Endothelial cell of umbilical vein (primary cell): ENCODE measurements around the gene MORN3. TPM values are rescaled to one million over a fixed set of nuclear protein-coding genes. Genes with fewer than 3 reads are reported as not detected.

Experiments
- BruUV-seq: library from RNA; stranded (reverse); fragments of 400-500 nt; replicated peaks from 2 replicates; lab custom pipeline; 2021; lab: Mats Ljungman, UMichigan
- CTCF ChIA-PET: fragments of 300-600, 350-600 bp; sonication (Branson Sonifier 250); formaldehyde crosslinking; loops from one replicate; lab custom pipeline; 2021; ENCODE audit warnings: antibody characterized with exemption, inconsistent platforms; lab: Charles Lee
- POLR2A ChIA-PET: fragments of 300-600, 350-600 bp; sonication (Branson Sonifier 250); formaldehyde crosslinking; loops from one replicate; lab custom pipeline; 2021; ENCODE audit warnings: antibody characterized with exemption, inconsistent platforms; lab: Charles Lee
- DNase-seq: peaks from one replicate; pipeline ENCODE4 v3.0.0-alpha.2; 2011; ENCODE audit warnings: low read depth, low spot score
- FAIRE-seq: peaks from 2 replicates; lab custom pipeline; 2011; peaks lifted over from hg19 to GRCh38; lab: Jason Lieb, UNC
- H2AFZ ChIP-seq: 2 replicates; pipeline ENCODE4 v1.6.0; 2012; ENCODE audit warnings: low read depth, low read length, control low read depth, inconsistent platforms
- H3K27ac ChIP-seq: 2 replicates; pipeline ENCODE4 v1.5.1; 2011; ENCODE audit warnings: low read depth, mild to moderate bottlenecking, control low read depth, low read length, moderate library complexity; ENCODE audit not compliant: insufficient read depth
- H3K27me3 ChIP-seq, 2 experiments: 2 replicates each; pipeline versions ENCODE4 v1.6.0 to v1.6.1; 2011; ENCODE audit warnings: low read length in 2 of 2, mixed read lengths in 1 of 2; ENCODE audit not compliant: control insufficient read depth in 2 of 2, insufficient read depth in 2 of 2
- H3K36me3 ChIP-seq, 2 experiments: 2 replicates in 1 of 2; 3 replicates in 1 of 2; pipeline ENCODE4 v1.5.1; 2011; ENCODE audit warnings: low read length in 2 of 2, mild to moderate bottlenecking in 1 of 2, moderate library complexity in 1 of 2; ENCODE audit not compliant: control insufficient read depth in 2 of 2, insufficient read depth in 2 of 2; ENCODE audit errors: extremely low read depth in 1 of 2
- H3K4me1 ChIP-seq: 3 replicates; pipeline ENCODE4 v1.5.1; 2011; ENCODE audit warnings: mild to moderate bottlenecking, low read length; ENCODE audit not compliant: control insufficient read depth, insufficient read depth; ENCODE audit errors: extremely low read depth
- H3K4me2 ChIP-seq: 2 replicates; pipeline ENCODE4 v1.6.1; 2011; ENCODE audit warnings: low read length, control low read depth, mixed read lengths; ENCODE audit not compliant: insufficient read depth
- H3K4me3 ChIP-seq, 3 experiments: fragments of 200-600 bp in 1 of 3; sonication (generic), shearing (Covaris generic) in 1 of 3; replicated peaks in 1 of 3; 2 replicates each; pipeline ENCODE4 v1.5.1; 2011 to 2016; ENCODE audit warnings: control low read depth in 3 of 3, low read length in 3 of 3, mild to moderate bottlenecking in 2 of 3, inconsistent platforms in 1 of 3, low read depth in 1 of 3, moderate library complexity in 1 of 3; ENCODE audit not compliant: insufficient read depth in 1 of 3
- H3K79me2 ChIP-seq: 2 replicates; pipeline ENCODE4 v1.6.0; 2012; ENCODE audit warnings: low read length, inconsistent platforms; ENCODE audit not compliant: control insufficient read depth, insufficient read depth
- H3K9ac ChIP-seq: replicated peaks from 2 replicates; pipeline ENCODE3; 2011; ENCODE audit warnings: low read length, control low read depth; ENCODE audit not compliant: insufficient read depth; ENCODE audit errors: extremely low read depth
- H3K9me1 ChIP-seq: replicated peaks from 3 replicates; pipeline ENCODE4 v1.6.0; 2011; ENCODE audit warnings: mild to moderate bottlenecking, low read length; ENCODE audit not compliant: control insufficient read depth, insufficient read depth; ENCODE audit errors: extremely low read depth
- H3K9me3 ChIP-seq: replicated peaks from 2 replicates; pipeline ENCODE4 v1.5.1; 2012; ENCODE audit warnings: low read length, inconsistent platforms; ENCODE audit not compliant: control insufficient read depth, insufficient read depth
- H4K20me1 ChIP-seq: replicated peaks from 2 replicates; pipeline ENCODE3; 2011; ENCODE audit warnings: mild to moderate bottlenecking, low read length; ENCODE audit not compliant: control insufficient read depth, insufficient read depth; ENCODE audit errors: extremely low read depth
- EZH2 ChIP-seq: IDR thresholded peaks from 2 replicates; pipeline ENCODE4 v1.6.1; 2012; ENCODE audit warnings: borderline replicate concordance, low read depth, mild to moderate bottlenecking, moderate library complexity, low read length, inconsistent platforms; ENCODE audit not compliant: severe bottlenecking
- FOS ChIP-seq: IDR thresholded peaks from 2 replicates; pipeline ENCODE4 v1.6.1; 2011; ENCODE audit warnings: mild to moderate bottlenecking, low read length, moderate library complexity, borderline replicate concordance; ENCODE audit not compliant: insufficient read depth
- GATA2 ChIP-seq: IDR thresholded peaks from 2 replicates; pipeline ENCODE4 v1.7.0; 2011; ENCODE audit warnings: low read depth, mild to moderate bottlenecking, moderate library complexity, mixed read lengths, low read length; ENCODE audit not compliant: insufficient read length, insufficient read depth
- JUN ChIP-seq: IDR thresholded peaks from 2 replicates; pipeline ENCODE4 v1.6.1; 2011; ENCODE audit warnings: borderline replicate concordance, low read depth; ENCODE audit not compliant: insufficient read length, insufficient read depth
- MYC ChIP-seq: IDR thresholded peaks from one replicate; pipeline ENCODE4 v1.6.1; 2011; ENCODE audit warnings: mild to moderate bottlenecking, low read depth, low read length
- POLR2A ChIP-seq: IDR thresholded peaks from 2 replicates; pipeline ENCODE4 v1.6.1; 2012; ENCODE audit warnings: low read depth, mild to moderate bottlenecking, control low read depth, low read length
- POLR2AphosphoS5 ChIP-seq: IDR thresholded peaks from 2 replicates; pipeline ENCODE4 v1.6.1; 2012; ENCODE audit warnings: low read depth, mild to moderate bottlenecking, control low read depth, low read length, moderate library complexity; ENCODE audit not compliant: insufficient read depth
- dilution Hi-C: fragments of 300-500 bp; cut with MboI; formaldehyde crosslinking; loops from one replicate; pipeline ENCODE4 v1.15.0; 2019; ENCODE audit warnings: low sequenced_read_pairs; ENCODE audit not compliant: extremely low pct_ligation_motif_present
- intact Hi-C: fragments of 100-400 bp; cut with micrococcal nuclease; formaldehyde crosslinking; loops from one replicate; pipeline ENCODE4 v1.10.0; 2022
- polyA plus RNA-seq, 4 experiments: library from polyadenylated mRNA; depleted of rRNA in 3 of 4; stranded (reverse) in 3 of 4; unstranded in 1 of 4; fragments of >200 nt; gene quantifications; 2 replicates each; pipeline versions ENCODE4 v1.2.1 to v1.2.3, GENCODE V29; 2011 to 2012; ENCODE audit warnings: missing spikeins in 1 of 4
- total RNA-seq: library from RNA; stranded (reverse); gene quantifications from 2 replicates; pipeline ENCODE4 v1.2.3, GENCODE V29; 2021
- TF ChIP-seq, protein P1 (sequence below): IDR thresholded peaks from 2 replicates; pipeline ENCODE4 v1.6.1; 2011; ENCODE audit not compliant: insufficient read depth, insufficient read length
- TF ChIP-seq, protein P2 (sequence below), 2 donors: IDR thresholded peaks; 1 replicate in 1 of 2; 2 replicates in 1 of 2; pipeline ENCODE4 v1.5.1; 2011; ENCODE audit warnings: low read length in 2 of 2, mild to moderate bottlenecking in 2 of 2, moderate library complexity in 2 of 2, control low read depth in 1 of 2, inconsistent platforms in 1 of 2, low read depth in 1 of 2; ENCODE audit not compliant: insufficient read depth in 1 of 2; ENCODE audit errors: extremely low read depth in 1 of 2

Gene MORN3
- total and polyA plus RNA-seq, 2 donors (not counting 3 experiments of a cell fraction or from before 2014, with no cell fraction given): 0.66 to 0.73 TPM

DNA sequence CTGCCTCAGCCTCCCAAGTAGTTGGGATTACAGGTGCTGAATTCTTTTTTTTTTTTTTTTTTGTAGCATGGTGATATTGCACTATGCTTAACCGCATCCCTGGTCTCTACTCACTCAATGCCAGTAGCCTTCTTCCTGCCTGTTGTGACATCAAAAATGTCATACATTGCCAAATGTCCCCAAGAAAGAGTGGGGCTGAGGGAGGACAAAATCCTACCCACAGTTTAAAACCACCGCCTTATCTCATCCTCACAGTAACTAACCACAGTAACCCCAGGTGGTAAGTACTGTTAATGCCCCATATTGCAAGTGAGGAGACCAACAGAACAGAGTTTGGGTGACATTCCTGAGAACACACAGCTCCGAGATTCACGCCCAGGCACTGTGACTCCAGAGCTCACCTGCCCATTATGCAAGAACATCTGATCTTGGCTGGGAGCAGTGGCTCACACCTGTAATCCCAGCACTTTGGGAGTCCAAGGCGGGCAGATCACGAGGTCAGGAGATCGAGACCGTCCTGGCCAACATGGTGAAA is 19.6 kb downstream of the MORN3 start:
- Histone ChIP-seq H3K9ac (no peak overlapping the region), H3K27ac (no peak overlapping the region), H3K9me1 (no peaks in the 10 kb centered on the region), H3K4me1 (no peaks in the 10 kb centered on the region), H3K4me3 (no peak overlapping the region), H3K4me2 (no peak overlapping the region), H3K79me2 (no peaks in the 10 kb centered on the region), H4K20me1 (no peaks in the 10 kb centered on the region), H3K27me3 (no peaks in the 10 kb centered on the region), H2AFZ (no peak overlapping the region), H3K9me3 (no peaks in the 10 kb centered on the region), H3K36me3 (no peaks in the 10 kb centered on the region)
- POLR2A ChIA-PET: no interaction called here
- no TSS peak for BruUV-seq
- FAIRE-seq (no peak), DNase-seq (no peak)
- dilution Hi-C loops: no loop called here
- TF ChIP-seq POLR2A: no peak
- no peak for TF ChIP-seq MYC
- TF ChIP-seq GATA2: no peak
- no peak for TF ChIP-seq POLR2AphosphoS5
- TF ChIP-seq, protein P1, sequence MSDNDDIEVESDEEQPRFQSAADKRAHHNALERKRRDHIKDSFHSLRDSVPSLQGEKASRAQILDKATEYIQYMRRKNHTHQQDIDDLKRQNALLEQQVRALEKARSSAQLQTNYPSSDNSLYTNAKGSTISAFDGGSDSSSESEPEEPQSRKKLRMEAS: no peak
- no peak for TF ChIP-seq JUN
- TF ChIP-seq, protein P2, sequence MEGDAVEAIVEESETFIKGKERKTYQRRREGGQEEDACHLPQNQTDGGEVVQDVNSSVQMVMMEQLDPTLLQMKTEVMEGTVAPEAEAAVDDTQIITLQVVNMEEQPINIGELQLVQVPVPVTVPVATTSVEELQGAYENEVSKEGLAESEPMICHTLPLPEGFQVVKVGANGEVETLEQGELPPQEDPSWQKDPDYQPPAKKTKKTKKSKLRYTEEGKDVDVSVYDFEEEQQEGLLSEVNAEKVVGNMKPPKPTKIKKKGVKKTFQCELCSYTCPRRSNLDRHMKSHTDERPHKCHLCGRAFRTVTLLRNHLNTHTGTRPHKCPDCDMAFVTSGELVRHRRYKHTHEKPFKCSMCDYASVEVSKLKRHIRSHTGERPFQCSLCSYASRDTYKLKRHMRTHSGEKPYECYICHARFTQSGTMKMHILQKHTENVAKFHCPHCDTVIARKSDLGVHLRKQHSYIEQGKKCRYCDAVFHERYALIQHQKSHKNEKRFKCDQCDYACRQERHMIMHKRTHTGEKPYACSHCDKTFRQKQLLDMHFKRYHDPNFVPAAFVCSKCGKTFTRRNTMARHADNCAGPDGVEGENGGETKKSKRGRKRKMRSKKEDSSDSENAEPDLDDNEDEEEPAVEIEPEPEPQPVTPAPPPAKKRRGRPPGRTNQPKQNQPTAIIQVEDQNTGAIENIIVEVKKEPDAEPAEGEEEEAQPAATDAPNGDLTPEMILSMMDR (IDR thresholded peaks at IDR 0.05; ENCODE audit: extremely low read depth in 1 of 2, insufficient read depth in 1 of 2, low read depth in 1 of 2, low read length in 2 of 2): no peak
- no peak for TF ChIP-seq EZH2
- TF ChIP-seq FOS: no peak
- CTCF ChIA-PET: interaction anchor here (2.0 to 3.0 kb wide), 3 partner anchors 19 to 98 kb away, joined by 6 to 10 read pairs (median 10); partner anchors contain the start of gene ORAI1
- intact Hi-C loops: no loop called here
